GM19240 (cell line): ENCODE results near the gene HEPN1.
"Not testable (repeated sequence)": the region's sequence is repeated elsewhere in the genome, so short reads cannot be mapped to it uniquely, and the experiment has no call there.

Source experiments
- DNase-seq: peaks from one replicate; pipeline ENCODE4 v3.0.0; 2011; ENCODE audit warnings: low spot score; ENCODE audit not compliant: insufficient read length

The HEPN1 gene

DNA sequence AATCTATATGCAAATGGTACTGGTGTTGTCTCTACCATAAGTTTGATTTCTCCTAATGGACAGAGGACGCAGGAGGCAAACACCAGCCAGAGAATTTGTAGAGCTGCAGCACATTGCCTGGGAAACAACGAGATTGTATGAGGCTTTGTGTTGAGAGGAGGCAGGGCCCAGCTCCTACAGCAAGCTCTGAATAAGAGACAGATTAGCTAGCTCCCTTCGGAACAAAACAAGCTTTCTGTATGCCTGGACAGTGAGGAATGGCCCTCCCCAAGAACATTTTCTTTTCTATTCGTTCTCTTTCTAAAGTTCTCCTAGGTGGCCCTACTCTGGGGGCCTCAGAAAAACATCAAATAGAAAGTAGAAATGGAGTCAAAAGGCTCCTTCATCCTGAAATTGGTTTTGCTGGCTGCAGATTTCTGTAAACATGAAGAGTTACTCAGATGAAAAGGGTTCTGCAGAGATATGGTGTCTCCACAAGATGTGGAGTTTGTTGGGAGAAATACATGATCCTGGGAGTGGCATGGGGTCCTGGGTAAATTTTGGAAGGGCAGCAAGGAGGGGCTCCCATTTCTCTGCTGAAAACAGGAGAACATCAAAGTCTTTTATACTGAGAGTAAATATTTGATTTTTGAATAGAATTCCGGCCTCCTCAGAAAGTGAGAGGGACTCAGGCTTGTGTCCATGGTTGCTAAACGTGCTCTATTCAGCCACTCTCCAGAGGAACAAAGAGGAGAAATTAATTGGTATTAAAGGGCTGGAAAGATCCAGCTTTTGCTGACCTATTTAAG, 23.6 kb downstream of the HEPN1 start:
- DNase-seq = no peak

DNA sequence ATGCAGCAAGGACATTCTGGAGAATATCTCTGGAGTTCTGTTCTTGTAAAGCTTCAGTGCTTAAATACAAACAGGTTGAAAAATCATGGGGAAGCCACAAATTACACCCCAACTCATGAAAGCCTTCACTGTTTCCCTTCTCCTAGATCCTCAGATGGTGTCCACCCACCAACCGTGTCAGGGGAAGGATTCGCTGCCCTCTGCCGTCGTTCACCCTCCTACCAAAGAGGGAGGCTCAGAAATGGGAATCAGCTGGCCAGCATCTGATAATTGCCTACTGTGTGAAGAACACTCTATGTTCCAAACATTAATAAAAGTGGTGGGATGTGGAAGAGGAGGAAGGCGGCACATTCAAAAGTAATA, 24.2 kb downstream of the HEPN1 start:
- no peak for DNase-seq

DNA sequence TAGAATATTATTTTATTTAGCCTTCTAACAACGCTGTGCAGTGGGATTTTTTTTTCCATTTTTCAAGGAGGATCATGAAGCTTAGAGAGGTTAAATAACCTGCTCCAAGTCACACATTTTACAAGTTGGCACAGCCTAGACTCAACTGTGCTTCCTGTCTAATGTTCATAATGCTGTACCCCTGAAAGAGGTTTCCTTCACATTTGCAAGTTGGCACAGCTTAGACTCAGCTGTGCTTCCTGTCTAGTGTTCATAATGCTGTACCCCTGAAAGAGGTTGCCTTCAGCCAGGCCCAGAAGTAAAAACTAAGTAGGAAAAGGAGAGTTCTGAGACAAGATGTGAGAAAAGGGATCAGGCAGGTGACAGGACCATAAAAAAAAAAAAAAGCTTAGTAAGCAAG, 24.7 kb downstream of the HEPN1 start:
- no peak for DNase-seq

DNA sequence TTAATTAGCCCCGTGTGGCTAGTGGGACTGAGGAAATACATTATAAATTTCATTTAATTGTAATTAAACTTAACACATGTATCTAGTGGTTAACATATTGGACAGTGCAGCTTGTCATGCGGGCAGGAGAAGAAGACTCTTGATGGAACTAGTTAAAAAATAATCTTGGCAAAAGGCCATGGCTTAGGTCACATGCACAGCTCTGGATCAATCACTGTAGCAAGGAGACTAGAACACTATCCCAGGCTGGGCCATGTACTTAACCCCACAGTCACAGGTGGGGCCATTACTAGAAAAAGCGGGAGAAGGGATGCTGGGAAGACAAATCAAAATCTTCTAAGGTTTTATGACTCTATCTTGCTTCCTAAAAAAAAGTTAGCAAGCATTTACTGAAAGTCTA, 25.5 kb downstream of the HEPN1 start:
- DNase-seq = no peak

DNA sequence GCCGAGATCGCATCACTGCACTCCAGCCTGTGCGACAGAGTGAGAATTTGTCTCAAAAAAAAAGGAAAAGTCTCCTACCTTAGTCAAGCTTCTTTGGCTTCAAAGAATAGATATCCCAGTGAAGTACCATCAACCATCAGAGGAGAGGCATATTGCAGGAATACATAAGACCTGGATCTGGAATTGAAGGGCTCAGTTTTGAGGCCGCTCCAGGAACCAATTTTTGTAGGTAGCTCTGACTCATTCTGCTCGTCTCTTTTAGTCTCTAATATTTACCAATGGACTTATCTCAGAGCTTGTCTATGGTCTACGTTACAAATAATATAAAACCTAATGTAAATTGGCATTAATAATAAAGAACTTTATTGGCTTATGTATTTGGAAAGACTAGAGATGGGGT, 26.8 kb downstream of the HEPN1 start:
- no peak for DNase-seq

DNA sequence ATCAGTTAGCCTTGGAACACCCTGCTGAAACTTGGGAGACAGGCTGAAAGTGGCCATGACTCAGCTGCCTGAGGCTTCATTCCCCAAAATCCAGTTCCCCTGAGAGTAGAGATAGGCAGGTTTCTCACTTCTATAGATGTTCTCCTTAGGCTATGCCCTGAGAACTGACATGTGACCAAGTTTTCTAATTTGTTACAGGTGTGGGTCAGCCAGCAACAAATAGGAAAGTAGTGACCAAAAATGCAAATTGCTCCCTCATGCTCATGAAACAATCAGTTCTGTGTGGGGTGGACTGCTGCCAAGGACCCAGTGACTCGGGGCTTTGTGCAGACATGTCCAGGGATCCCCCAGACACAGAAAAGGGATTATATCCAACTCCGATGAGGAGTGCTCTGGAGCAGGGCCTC, 27.7 kb downstream of the HEPN1 start:
- DNase-seq = no peak

DNA sequence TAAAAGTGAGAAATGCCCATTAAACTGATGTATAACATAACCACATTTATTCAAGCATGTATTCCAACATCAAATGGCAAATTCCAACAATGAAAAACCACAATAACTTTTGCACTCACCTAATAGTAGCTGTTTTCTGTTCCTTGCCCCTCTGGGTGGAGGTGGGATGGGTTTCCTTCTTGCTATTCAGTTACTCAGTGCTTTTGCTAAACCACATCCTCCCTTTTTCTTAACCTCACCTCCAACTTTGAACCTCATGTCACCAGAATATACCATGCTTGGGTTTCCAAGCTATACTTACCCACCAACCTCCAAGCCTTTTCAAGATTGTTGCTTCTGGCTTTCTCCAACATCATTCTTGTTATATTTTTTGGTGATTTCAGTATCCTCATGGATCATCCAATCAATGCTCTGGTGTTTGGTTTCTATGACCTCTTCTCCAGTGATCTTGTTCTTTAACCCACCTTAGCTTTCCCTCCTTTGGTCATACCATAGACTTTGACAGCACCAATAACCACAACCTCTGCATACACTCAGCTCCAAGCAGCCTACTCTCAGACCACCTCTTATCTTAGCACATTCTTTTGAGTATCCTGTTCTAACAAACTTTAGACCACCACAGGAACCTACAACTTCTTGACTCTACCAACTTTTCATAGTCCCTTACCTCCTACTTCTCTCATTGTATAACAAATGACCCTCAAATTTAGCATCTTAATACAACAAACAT, 31.7 kb downstream of the HEPN1 start:
- no peak for DNase-seq

DNA sequence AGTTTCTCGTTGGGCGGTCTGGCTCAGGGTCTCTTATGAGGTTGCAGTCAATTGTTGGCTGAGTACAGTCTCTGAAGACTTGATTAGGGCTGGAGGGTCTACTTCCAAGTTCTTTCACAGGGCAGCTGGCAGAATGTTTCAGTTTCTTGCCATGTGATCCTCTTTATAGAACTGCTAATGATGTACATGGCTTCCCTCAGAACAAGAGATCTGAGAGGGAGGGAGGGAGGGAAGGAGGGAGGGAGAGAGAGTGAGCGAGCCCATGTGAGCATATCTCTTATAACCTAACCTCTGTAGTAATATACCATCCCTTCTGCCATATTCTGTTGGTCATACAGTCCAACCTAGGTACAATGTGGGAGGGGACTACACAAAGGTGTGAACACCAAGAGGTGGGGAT, 32.3 kb downstream of the HEPN1 start:
- no peak for DNase-seq

DNA sequence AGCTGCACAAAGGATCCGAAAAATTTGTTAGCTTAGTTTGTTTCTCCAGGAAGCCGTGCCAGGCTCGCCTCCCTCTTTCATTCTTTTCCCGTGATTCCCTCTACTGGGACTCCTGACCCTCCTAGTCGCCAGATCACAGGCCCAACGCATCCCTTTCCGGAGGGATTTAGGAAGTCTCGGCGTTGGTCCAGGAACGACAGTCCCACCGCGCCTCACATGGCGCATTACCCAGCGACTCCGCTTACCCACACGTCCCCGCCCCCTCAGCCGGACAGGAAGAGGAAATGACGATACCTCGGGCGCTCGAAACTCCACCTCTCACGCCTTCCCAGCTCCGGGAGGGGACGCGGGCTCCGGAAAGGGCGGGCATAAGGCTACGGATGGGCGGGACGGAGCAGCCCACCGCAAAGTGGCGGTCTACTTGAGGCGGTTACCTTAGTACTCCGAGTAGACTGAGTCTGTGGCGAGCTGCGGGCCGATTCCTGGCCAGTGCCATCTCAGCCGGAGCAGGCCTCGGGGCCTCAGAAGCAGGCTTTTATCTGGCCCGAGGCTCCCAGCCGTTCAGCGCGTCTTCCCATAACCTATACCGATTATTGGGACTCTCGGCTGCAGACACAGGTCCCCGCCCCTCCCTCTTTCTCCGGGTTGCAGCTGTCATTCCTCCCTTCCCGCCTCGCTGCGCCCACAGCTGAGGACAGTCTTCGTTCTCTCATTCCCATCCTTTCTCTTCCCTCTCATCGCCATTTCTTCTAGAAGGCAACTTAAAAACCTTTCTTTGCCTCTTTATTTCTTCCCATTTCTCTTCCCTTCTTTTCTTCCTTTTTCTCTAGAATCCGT, 34.9 kb downstream of the HEPN1 start, which contains the start of gene CCDC15:
CCDC15 (plus strand) TSS at position 450 of the 837 bp plus-strand sequence. CDS start 531 bp downstream, outside the sequence.
- DNase-seq = peak; percentile 84

DNA sequence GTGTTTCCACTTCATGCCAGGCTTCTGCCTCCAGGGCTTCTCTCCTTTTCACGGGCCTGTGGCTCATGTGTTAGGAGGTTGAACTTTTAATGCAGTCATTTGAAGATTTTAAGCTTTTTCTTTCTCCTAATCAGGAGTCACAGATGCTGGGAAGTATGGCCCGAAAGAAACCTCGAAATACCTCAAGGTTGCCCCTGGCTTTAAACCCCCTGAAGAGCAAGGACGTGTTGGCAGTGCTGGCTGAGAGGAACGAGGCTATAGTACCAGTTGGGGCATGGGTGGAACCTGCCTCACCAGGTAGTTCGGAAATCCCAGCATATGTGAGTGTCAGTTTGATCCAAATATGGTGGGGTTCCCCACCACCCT, 35.5 kb downstream of the HEPN1 start:
- no peak for DNase-seq

DNA sequence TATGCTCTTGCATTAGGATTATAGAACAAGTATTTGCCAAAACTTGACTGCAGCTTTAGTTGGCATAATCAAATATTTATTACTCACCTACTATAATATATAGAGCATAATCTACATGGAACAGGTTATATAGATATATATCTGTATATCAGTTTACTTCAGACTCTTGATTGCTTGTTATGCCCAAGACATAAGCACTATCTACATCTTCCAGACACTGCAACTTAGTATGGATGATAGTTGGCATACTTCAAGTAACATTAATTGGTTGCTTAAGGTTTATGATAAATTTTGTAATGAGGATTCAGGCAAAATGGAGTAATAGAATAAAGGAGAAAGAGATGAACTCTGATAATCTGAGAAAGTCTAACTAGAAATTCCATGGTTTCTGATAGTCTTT, 36.0 kb downstream of the HEPN1 start:
- no peak for DNase-seq

DNA sequence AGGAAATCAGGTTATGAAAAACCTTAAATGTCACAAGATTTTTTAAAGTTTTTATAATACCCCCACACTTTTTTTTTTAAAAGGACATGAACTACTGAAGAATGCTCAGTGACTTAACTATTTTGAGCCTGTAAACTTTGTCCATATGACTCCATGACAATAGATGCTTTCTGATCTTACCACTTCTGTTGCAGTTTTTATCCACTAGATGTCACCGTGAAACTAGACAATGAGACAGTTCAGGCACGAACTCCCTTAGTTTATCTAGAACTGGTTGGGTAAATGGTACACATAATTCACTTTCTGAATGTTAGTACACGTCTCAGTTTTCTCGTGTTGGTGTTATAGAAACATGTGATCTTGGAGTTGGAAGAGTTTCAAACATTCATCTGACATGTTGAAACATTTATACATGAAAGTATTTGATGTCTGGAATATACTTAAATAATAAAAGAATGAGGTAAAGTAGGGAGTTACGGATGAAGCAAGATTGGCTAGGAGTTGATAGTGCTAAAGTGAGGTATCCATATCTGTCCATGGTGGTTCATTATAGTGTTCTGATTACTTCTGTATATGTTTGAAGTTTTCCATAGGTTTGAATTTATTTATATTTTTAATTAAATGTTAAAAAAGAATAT, 43.0 kb downstream of the HEPN1 start:
- no peak for DNase-seq

DNA sequence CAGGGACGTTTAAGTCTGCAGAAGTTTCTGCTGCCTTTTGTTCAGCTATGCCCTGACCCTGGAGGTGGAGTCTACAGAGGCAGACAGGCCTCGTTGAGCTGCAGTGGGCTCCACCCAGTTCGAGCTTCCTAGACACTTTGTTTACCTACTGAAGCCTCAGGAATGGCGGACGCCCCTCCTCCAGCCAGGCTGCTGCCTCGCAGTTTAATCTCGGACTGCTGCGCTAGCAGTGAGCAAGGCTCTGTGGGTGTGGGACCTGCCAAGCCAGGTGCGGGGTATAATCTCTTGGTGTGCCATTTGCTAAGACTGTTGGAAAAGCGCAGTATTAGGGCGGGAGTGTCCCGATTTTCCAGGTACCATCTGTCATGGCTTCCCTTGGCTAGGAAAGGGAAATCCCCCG, 49.1 kb downstream of the HEPN1 start:
- not testable (repeated sequence) for DNase-seq
